LNCaP clone FGC (cell line): ENCODE measurements around the gene DLX2.

ENCODE experiments used
- DNase-seq: peaks from one replicate; pipeline ENCODE4 v3.0.0-alpha.2; 2011; ENCODE audit warnings: low read depth
- H3K4me3 ChIP-seq: 2 replicates; pipeline ENCODE4 v1.5.1; 2011; ENCODE audit warnings: mild to moderate bottlenecking, low read depth, low read length, control low read depth
- TF ChIP-seq, protein P1 (sequence below): IDR thresholded peaks from 2 replicates; pipeline ENCODE4 v1.5.1; 2012; ENCODE audit warnings: mild to moderate bottlenecking; ENCODE audit not compliant: control insufficient read depth, insufficient read depth; ENCODE audit errors: extremely low read depth

Gene DLX2

GRCh38 chr2:172091761-172092566 is 10.7 kb downstream of the DLX2 start:
- no peak for DNase-seq
- no peak overlapping the region for H3K4me3 ChIP-seq

DNA sequence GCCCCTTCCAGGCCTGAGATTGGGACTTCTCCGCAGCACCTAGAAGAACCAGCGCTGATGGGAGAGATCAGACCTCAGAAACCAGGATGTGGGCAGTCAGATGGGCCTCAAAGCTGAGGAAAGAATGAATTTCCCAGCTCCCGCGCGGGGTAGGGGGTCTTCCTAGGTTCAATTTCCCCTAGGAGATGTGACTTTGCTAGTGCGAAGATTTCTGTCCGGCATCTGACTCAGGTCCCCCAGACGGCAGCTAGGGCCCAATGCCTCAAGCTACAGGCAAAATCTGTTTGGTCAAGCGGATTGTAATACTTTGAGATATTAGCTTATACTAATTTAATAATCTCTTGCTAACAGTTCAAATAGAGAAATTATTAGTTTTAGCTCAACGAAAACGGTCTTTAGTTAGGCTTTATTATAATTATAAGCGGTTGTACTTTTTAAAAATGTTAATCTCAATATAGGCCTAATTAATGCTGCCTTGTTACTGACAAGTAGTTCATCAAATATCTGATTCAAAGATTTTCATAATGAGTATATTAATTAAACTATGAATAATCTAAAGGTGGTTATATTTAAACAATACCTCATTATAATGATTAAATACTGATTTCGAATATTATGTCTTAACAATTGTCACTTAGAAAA is 11.6 kb downstream of the DLX2 start:
- DNase-seq: no peak
- TF ChIP-seq, protein P1, sequence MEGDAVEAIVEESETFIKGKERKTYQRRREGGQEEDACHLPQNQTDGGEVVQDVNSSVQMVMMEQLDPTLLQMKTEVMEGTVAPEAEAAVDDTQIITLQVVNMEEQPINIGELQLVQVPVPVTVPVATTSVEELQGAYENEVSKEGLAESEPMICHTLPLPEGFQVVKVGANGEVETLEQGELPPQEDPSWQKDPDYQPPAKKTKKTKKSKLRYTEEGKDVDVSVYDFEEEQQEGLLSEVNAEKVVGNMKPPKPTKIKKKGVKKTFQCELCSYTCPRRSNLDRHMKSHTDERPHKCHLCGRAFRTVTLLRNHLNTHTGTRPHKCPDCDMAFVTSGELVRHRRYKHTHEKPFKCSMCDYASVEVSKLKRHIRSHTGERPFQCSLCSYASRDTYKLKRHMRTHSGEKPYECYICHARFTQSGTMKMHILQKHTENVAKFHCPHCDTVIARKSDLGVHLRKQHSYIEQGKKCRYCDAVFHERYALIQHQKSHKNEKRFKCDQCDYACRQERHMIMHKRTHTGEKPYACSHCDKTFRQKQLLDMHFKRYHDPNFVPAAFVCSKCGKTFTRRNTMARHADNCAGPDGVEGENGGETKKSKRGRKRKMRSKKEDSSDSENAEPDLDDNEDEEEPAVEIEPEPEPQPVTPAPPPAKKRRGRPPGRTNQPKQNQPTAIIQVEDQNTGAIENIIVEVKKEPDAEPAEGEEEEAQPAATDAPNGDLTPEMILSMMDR: no peak
- H3K4me3 ChIP-seq: no peak overlapping the region

More at GRCh38 chr2:172091761-172092566, 10.7 kb downstream of the DLX2 start:
- TF ChIP-seq, protein P1: no peak

GRCh38 chr2:172090044-172090961 is 12.4 kb downstream of the DLX2 start:
- no peak overlapping the region for H3K4me3 ChIP-seq
- DNase-seq: no peak
- TF ChIP-seq, protein P1: no peak

GRCh38 chr2:172089633-172090032 is 13.1 kb downstream of the DLX2 start:
- H3K4me3 ChIP-seq: no peak overlapping the region
- TF ChIP-seq, protein P1: no peak
- no peak for DNase-seq

DNA sequence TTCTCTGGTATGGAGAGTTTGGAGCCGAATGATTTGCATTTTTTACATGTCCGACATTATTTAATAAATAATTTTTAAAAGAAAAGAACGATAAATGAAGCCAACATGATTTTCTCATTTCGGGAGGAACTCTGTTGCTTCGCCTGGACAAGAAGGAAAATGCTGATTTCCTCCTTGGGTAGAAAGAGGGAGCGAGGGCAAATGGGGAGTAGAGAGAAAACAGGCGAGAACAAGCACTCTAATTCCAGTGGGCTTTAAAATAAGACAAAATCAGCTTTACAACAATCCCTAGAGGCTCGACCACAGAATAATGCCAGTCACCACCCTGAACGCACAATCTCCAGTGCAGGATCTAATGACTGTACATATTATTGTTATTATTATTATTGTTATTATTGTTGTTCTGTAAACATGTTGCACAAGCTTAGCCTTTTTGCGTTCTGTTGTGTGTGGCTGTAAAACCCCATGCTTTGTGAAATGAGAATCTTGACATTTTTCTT is 13.6 kb downstream of the DLX2 start:
- TF ChIP-seq, protein P1: no peak
- peak overlapping the region; percentile 29; the same call in 1 of the 2 replicates for H3K4me3 ChIP-seq
- DNase-seq: no peak

DNA sequence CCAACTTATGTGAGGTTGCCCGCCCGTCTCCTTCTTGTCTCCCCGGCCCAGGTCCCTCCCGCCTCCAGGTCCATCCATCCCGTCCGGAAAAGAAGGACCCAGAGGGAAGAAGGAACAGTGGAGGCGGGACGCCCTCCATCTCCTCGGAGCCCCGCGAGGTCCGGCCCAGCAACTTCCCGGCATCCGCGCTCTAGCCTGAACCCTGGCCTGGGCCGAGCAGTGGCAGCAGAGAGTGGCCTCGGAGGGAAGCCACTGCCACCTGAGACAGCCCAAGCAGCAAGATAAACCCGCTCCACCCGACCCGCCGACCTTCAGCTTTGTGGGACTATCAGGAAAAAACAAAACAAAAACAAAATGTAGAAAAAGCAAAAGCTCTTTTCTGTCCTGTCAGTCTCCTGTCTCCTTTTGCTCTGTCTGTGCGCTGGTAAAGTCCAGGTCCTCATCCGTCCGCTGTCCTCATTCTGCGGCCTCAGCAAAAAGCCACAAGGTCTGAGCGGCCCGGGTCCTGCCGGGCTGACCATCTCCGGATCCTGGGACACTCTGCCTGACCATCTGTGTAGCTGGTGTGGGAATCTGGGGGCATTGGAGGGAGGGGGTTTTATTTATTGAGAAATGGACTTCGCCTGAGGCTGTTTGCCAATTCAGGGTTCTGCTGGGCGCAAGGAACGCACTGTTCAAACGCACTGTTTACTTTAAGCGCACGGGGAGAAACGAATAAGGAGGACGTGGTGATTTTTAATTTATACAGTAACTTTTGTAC is 14.3 kb downstream of the DLX2 start:
- peak overlapping the region; percentile 29; the same call in 1 of the 2 replicates for H3K4me3 ChIP-seq
- peak; percentile 62 for DNase-seq
- TF ChIP-seq, protein P1: no peak
